T-helper 9 cell (primary cell): ENCODE results near the gene CEP85L.

Source experiments
- DNase-seq: peaks from one replicate; pipeline ENCODE4 v3.0.0-alpha.2; 2020

Gene CEP85L

GRCh38 chr6:118574051-118574865 is 77.1 kb downstream of the CEP85L start:
- no peak for DNase-seq

- no peak for DNase-seq
Measured at GRCh38 chr6:118571121-118571520, 80.3 kb downstream of the CEP85L start.

GRCh38 chr6:118569498-118569897 is 81.9 kb downstream of the CEP85L start:
- DNase-seq = no peak

GRCh38 chr6:118567974-118568373 is 83.4 kb downstream of the CEP85L start:
- no peak for DNase-seq

GRCh38 chr6:118565311-118565960 is 86.0 kb downstream of the CEP85L start:
- no peak for DNase-seq

- no peak for DNase-seq
Measured at GRCh38 chr6:118562959-118563358, 88.4 kb downstream of the CEP85L start.

GRCh38 chr6:118562248-118562647 is 89.1 kb downstream of the CEP85L start:
- no peak for DNase-seq

- no peak for DNase-seq
Measured at GRCh38 chr6:118559659-118560058, 91.7 kb downstream of the CEP85L start.

GRCh38 chr6:118558464-118559217 is 92.8 kb downstream of the CEP85L start:
- DNase-seq = no peak

- no peak for DNase-seq
Measured at GRCh38 chr6:118554698-118555097, 96.7 kb downstream of the CEP85L start.

- no peak for DNase-seq
Measured at GRCh38 chr6:118553132-118553531, 98.3 kb downstream of the CEP85L start.

- DNase-seq = no peak
Measured at GRCh38 chr6:118551063-118552053, 100.0 kb downstream of the CEP85L start.

GRCh38 chr6:118548613-118549012 is 102.8 kb downstream of the CEP85L start:
- DNase-seq = no peak

GRCh38 chr6:118548136-118548535 is 103.3 kb downstream of the CEP85L start, which contains the start of gene PLN:
Gene PLN, plus strand, starts transcription at chr6:118548296. Its CDS starts 10,626 bp downstream, at chr6:118558922.
- DNase-seq = no peak

GRCh38 chr6:118546880-118547218 is 104.5 kb downstream of the CEP85L start:
- DNase-seq = no peak

GRCh38 chr6:118546164-118546879 is 105.1 kb downstream of the CEP85L start:
- no peak for DNase-seq

GRCh38 chr6:118544105-118544504 is 107.3 kb downstream of the CEP85L start:
- DNase-seq = no peak

GRCh38 chr6:118542184-118542952 is 109.0 kb downstream of the CEP85L start:
- DNase-seq = no peak

GRCh38 chr6:118537574-118537973 is 113.8 kb downstream of the CEP85L start:
- DNase-seq = no peak

GRCh38 chr6:118536478-118536877 is 114.9 kb downstream of the CEP85L start:
- DNase-seq = no peak
